ENCODE measurements around the gene KCNMA1. TPM values are rescaled to one million over a fixed set of nuclear protein-coding genes. Genes with fewer than 3 reads are reported as not detected.

Gene KCNMA1
- total RNA-seq, 1 donor from 2014 or later: 0.39 TPM

GRCh38 chr10:76974017-76974691 lies 663.5 kb downstream of the KCNMA1 start:
- intact Hi-C loops (cut with micrococcal nuclease): no loop called here

GRCh38 chr10:76973091-76974016 lies 664.3 kb downstream of the KCNMA1 start:
- intact Hi-C loops (cut with micrococcal nuclease): no loop called here

GRCh38 chr10:76972541-76972940 lies 665.1 kb downstream of the KCNMA1 start:
- intact Hi-C loops (cut with micrococcal nuclease): no loop called here

- intact Hi-C loops (cut with micrococcal nuclease): no loop called here
Observed at GRCh38 chr10:76971547-76972170, 665.9 kb downstream of the KCNMA1 start.

- intact Hi-C loops (cut with micrococcal nuclease): no loop called here
Observed at GRCh38 chr10:76970711-76971519, 666.7 kb downstream of the KCNMA1 start.

GRCh38 chr10:76969366-76969948 lies 668.2 kb downstream of the KCNMA1 start:
- intact Hi-C loops (cut with micrococcal nuclease): no loop called here

- intact Hi-C loops (cut with micrococcal nuclease): no loop called here
Observed at GRCh38 chr10:76968483-76968882, 669.1 kb downstream of the KCNMA1 start.

GRCh38 chr10:76962851-76963250 lies 674.8 kb downstream of the KCNMA1 start:
- intact Hi-C loops (cut with micrococcal nuclease): no loop called here

- intact Hi-C loops (cut with micrococcal nuclease): no loop called here
Observed at GRCh38 chr10:76961841-76962240, 675.8 kb downstream of the KCNMA1 start.

- intact Hi-C loops (cut with micrococcal nuclease): no loop called here
Observed at GRCh38 chr10:76959111-76959510, 678.5 kb downstream of the KCNMA1 start.

GRCh38 chr10:76954838-76955237 lies 682.8 kb downstream of the KCNMA1 start:
- intact Hi-C loops (cut with micrococcal nuclease): no loop called here

GRCh38 chr10:76950354-76950753 lies 687.3 kb downstream of the KCNMA1 start:
- intact Hi-C loops (cut with micrococcal nuclease): no loop called here

GRCh38 chr10:76946270-76946669 lies 691.3 kb downstream of the KCNMA1 start:
- intact Hi-C loops (cut with micrococcal nuclease): no loop called here

GRCh38 chr10:76945166-76945565 lies 692.4 kb downstream of the KCNMA1 start:
- intact Hi-C loops (cut with micrococcal nuclease): no loop called here

GRCh38 chr10:76944640-76945039 lies 693.0 kb downstream of the KCNMA1 start:
- intact Hi-C loops (cut with micrococcal nuclease): no loop called here

- intact Hi-C loops (cut with micrococcal nuclease): no loop called here
Observed at GRCh38 chr10:76942628-76943416, 694.8 kb downstream of the KCNMA1 start.

GRCh38 chr10:76939933-76940468 lies 697.6 kb downstream of the KCNMA1 start:
- intact Hi-C loops (cut with micrococcal nuclease): no loop called here

- intact Hi-C loops (cut with micrococcal nuclease): no loop called here
Observed at GRCh38 chr10:76937181-76937600, 700.4 kb downstream of the KCNMA1 start.

- intact Hi-C loops (cut with micrococcal nuclease): no loop called here
Observed at GRCh38 chr10:76935941-76936613, 701.5 kb downstream of the KCNMA1 start.
